ENCODE results near the gene FAM184A.

GRCh38 chr6:118930680-118931079 is 147.8 kb downstream of the FAM184A start:
- TF ChIP-seq CREB1 (IDR thresholded peaks at IDR 0.05) (no peak), SRF (IDR thresholded peaks at IDR 0.05; ENCODE audit: low read depth, low read length) (no peak)
- TF ChIP-seq, protein P1, sequence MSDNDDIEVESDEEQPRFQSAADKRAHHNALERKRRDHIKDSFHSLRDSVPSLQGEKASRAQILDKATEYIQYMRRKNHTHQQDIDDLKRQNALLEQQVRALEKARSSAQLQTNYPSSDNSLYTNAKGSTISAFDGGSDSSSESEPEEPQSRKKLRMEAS (IDR thresholded peaks at IDR 0.05) = no peak
